Chondrocyte (in vitro differentiated cells): ENCODE results near the gene C7orf25. TPM values are rescaled to one million over a fixed set of nuclear protein-coding genes. Genes with fewer than 3 reads are reported as not detected.

Experiments used
- DNase-seq: peaks from one replicate; pipeline ENCODE4 v3.0.0; 2021; ENCODE audit warnings: mixed read lengths, low spot score
- H3K27ac Mint-ChIP-seq: one replicate; pipeline ENCODE4 v1.8.0; 2021; ENCODE audit warnings: mild to moderate bottlenecking, moderate library complexity, mixed read lengths; ENCODE audit not compliant: unreplicated experiment
- H3K27me3 Mint-ChIP-seq: 2 replicates; pipeline ENCODE4 v1.8.0; 2021; ENCODE audit warnings: low read depth, mixed read lengths
- H3K36me3 Mint-ChIP-seq: 2 replicates; pipeline ENCODE4 v1.8.0; 2021; ENCODE audit warnings: low read depth, mixed read lengths
- H3K4me1 Mint-ChIP-seq: 2 replicates; pipeline ENCODE4 v1.8.0; 2021; ENCODE audit warnings: low read depth, mild to moderate bottlenecking, mixed read lengths
- H3K4me3 Mint-ChIP-seq: one replicate; pipeline ENCODE4 v1.8.0; 2021; ENCODE audit warnings: mild to moderate bottlenecking, moderate library complexity, mixed read lengths; ENCODE audit not compliant: unreplicated experiment
- H3K9me3 Mint-ChIP-seq: 2 replicates; pipeline ENCODE4 v1.8.0; 2021; ENCODE audit warnings: low read depth, mixed read lengths
- CTCF ChIP-seq: fragments of 200-600 bp; sonication (generic); IDR thresholded peaks from 2 replicates; pipeline ENCODE4 v1.5.0; 2021; ENCODE audit warnings: antibody characterized with exemption, mild to moderate bottlenecking, moderate library complexity
- long read RNA-seq: library from polyadenylated mRNA; stranded (forward); transcript quantifications from one replicate; pipeline ENCODE4 v2.0.0, GENCODE V29; 2021
- total RNA-seq: library from RNA; stranded (reverse); gene quantifications from 3 replicates; pipeline ENCODE4 v1.2.1, GENCODE V29; 2021

C7orf25 gene
- 8.9 to 11.2 TPM (median 9.7 TPM) in 3 replicates for total RNA-seq
- long read RNA-seq, transcript C7orf25-201 (2 exons, 2,451 nt): major isoform, 36 of 38 reads
- long read RNA-seq, partial matches to known transcripts: 0 of 38 reads
- long read RNA-seq, other reads (novel, unspliced or antisense): 1 of 38 reads

GRCh38 chr7:42911454-42912447 lies at the start of gene C7orf25:
Gene C7orf25 (minus strand): TSS chr7:42912070. CDS start chr7:42910900, 1,170 bp downstream.
- H3K9me3 Mint-ChIP-seq: no peaks in the 10 kb centered on the region
- no peaks in the 10 kb centered on the region for H3K27me3 Mint-ChIP-seq
- H3K36me3 Mint-ChIP-seq: peaks cover 7% of the 10 kb centered on the region
- DNase-seq: peak; percentile 99
- TF ChIP-seq CTCF: no peak
- H3K27ac Mint-ChIP-seq: peak within 1 kb of the TSS; percentile 94
- H3K4me3 Mint-ChIP-seq: peak within 1 kb of the TSS; percentile 98
- peaks cover 59% of the 10 kb centered on the region for H3K4me1 Mint-ChIP-seq

- H3K4me1 Mint-ChIP-seq: no peaks in the 10 kb centered on the region
- TF ChIP-seq CTCF: no peak
Observed at GRCh38 chr7:42961170-42961569, 49.3 kb upstream of the C7orf25 start.

GRCh38 chr7:42960762-42961161 lies 48.9 kb upstream of the C7orf25 start:
- Mint-ChIP-seq H3K27me3 (peaks cover 2% of the 10 kb centered on the region), H3K4me1 (no peaks in the 10 kb centered on the region), H3K27ac (no peak overlapping the region), H3K36me3 (no peaks in the 10 kb centered on the region), H3K4me3 (no peak overlapping the region), H3K9me3 (no peaks in the 10 kb centered on the region)
- TF ChIP-seq CTCF: no peak
- DNase-seq: no peak

More at GRCh38 chr7:42961170-42961569, 49.3 kb upstream of the C7orf25 start:
- Mint-ChIP-seq H3K4me3 (no peak overlapping the region), H3K36me3 (no peaks in the 10 kb centered on the region), H3K9me3 (no peaks in the 10 kb centered on the region), H3K27me3 (peaks cover 2% of the 10 kb centered on the region), H3K27ac (no peak overlapping the region)
- DNase-seq: no peak

GRCh38 chr7:42959549-42959948 lies 47.7 kb upstream of the C7orf25 start:
- H3K27ac Mint-ChIP-seq: no peak overlapping the region
- H3K9me3 Mint-ChIP-seq: no peaks in the 10 kb centered on the region
- H3K27me3 Mint-ChIP-seq: peaks cover 2% of the 10 kb centered on the region
- no peak for TF ChIP-seq CTCF
- no peaks in the 10 kb centered on the region for H3K4me1 Mint-ChIP-seq
- no peak overlapping the region for H3K4me3 Mint-ChIP-seq
- no peak for DNase-seq
- H3K36me3 Mint-ChIP-seq: no peaks in the 10 kb centered on the region

GRCh38 chr7:42956062-42956461 lies 44.2 kb upstream of the C7orf25 start:
- Mint-ChIP-seq H3K4me1 (no peaks in the 10 kb centered on the region), H3K9me3 (no peaks in the 10 kb centered on the region), H3K36me3 (no peaks in the 10 kb centered on the region), H3K27ac (no peak overlapping the region), H3K4me3 (no peak overlapping the region), H3K27me3 (peaks cover 2% of the 10 kb centered on the region)
- TF ChIP-seq CTCF: no peak
- no peak for DNase-seq
